ENCODE measurements around the gene KCTD3.

KCTD3 gene

GRCh38 chr1:215555531-215555930 lies 11.6 kb upstream of the KCTD3 start:
- H2BK5ac ChIP-seq (ENCODE audit: low read depth, low read length, poor library complexity, severe bottlenecking): no peak overlapping the region
- H2AK5ac ChIP-seq (ENCODE audit: low read length, severe bottlenecking): no peak overlapping the region
- H2AFZ ChIP-seq (ENCODE audit: low read depth, low read length): no peak overlapping the region
- no peak overlapping the region for H3K18ac ChIP-seq (ENCODE audit: low read depth in 1 of 2, low read length in 2 of 2)
- no peak overlapping the region for H3K4ac ChIP-seq (ENCODE audit: low read depth in 1 of 2, low read length in 2 of 2)
- no peaks in the 10 kb centered on the region for H3K79me1 ChIP-seq (replicated peaks; ENCODE audit: low read length, poor library complexity, severe bottlenecking)
- no peak overlapping the region for H3K23ac ChIP-seq (ENCODE audit: low read length in 2 of 2)
- no peak overlapping the region for H2BK15ac ChIP-seq (ENCODE audit: low read depth, poor library complexity, severe bottlenecking)
- no peak overlapping the region for H2BK12ac ChIP-seq (ENCODE audit: low read length in 2 of 2)
- DNase-seq: no peak
- peaks cover 2% of the 10 kb centered on the region for H3K4me1 ChIP-seq (ENCODE audit: control insufficient read depth, insufficient read depth, low read depth, low read length)
- peaks cover 16% of the 10 kb centered on the region for H3K9me3 ChIP-seq (ENCODE audit: control insufficient read depth, low read length)
- H4K8ac ChIP-seq (ENCODE audit: low read length): no peak overlapping the region
- H3K9ac ChIP-seq (ENCODE audit: low read length): no peak overlapping the region
- H3K4me2 ChIP-seq (ENCODE audit: low read length, poor library complexity, severe bottlenecking): no peak overlapping the region
- no peak overlapping the region for H3K4me3 ChIP-seq (ENCODE audit: insufficient read depth in 1 of 2, low read depth in 1 of 2, low read length in 2 of 2)
- H2BK120ac ChIP-seq (ENCODE audit: low read depth, low read length): no peak overlapping the region
- no peak overlapping the region for H3K27ac ChIP-seq (ENCODE audit: low read length, poor library complexity, severe bottlenecking)
- H3K14ac ChIP-seq (ENCODE audit: low read length in 2 of 2): no peak overlapping the region
- H3K36me3 ChIP-seq (ENCODE audit: control insufficient read depth in 1 of 2, insufficient read depth in 2 of 2, low read depth in 1 of 2, low read length in 2 of 2): no peaks in the 10 kb centered on the region
- H3K27me3 ChIP-seq (ENCODE audit: control insufficient read depth in 1 of 2, insufficient read depth in 1 of 2, low read length in 2 of 2): no peaks in the 10 kb centered on the region
- H4K91ac ChIP-seq (ENCODE audit: low read length): no peak overlapping the region
- 75% methylated on average over 1 of the region's 1 CpG for WGBS

- Histone ChIP-seq H3K27ac (ENCODE audit: low read length, poor library complexity, severe bottlenecking) (no peak overlapping the region), H2BK120ac (ENCODE audit: low read depth, low read length) (no peak overlapping the region), H2AFZ (ENCODE audit: low read depth, low read length) (no peak overlapping the region), H2BK5ac (ENCODE audit: low read depth, low read length, poor library complexity, severe bottlenecking) (no peak overlapping the region), H2BK12ac (ENCODE audit: low read length in 2 of 2) (no peak overlapping the region), H2BK15ac (ENCODE audit: low read depth, poor library complexity, severe bottlenecking) (no peak overlapping the region), H3K18ac (ENCODE audit: low read depth in 1 of 2, low read length in 2 of 2) (no peak overlapping the region), H3K4me3 (ENCODE audit: insufficient read depth in 1 of 2, low read depth in 1 of 2, low read length in 2 of 2) (no peak overlapping the region), H2AK5ac (ENCODE audit: low read length, severe bottlenecking) (no peak overlapping the region), H3K9me3 (ENCODE audit: control insufficient read depth, low read length) (peaks cover 16% of the 10 kb centered on the region), H3K14ac (ENCODE audit: low read length in 2 of 2) (no peak overlapping the region), H4K91ac (ENCODE audit: low read length) (no peak overlapping the region), H3K9ac (ENCODE audit: low read length) (no peak overlapping the region), H3K27me3 (ENCODE audit: control insufficient read depth in 1 of 2, insufficient read depth in 1 of 2, low read length in 2 of 2) (no peaks in the 10 kb centered on the region), H3K4me2 (ENCODE audit: low read length, poor library complexity, severe bottlenecking) (no peak overlapping the region), H3K36me3 (ENCODE audit: control insufficient read depth in 1 of 2, insufficient read depth in 2 of 2, low read depth in 1 of 2, low read length in 2 of 2) (no peaks in the 10 kb centered on the region), H3K79me1 (replicated peaks; ENCODE audit: low read length, poor library complexity, severe bottlenecking) (no peaks in the 10 kb centered on the region), H4K8ac (ENCODE audit: low read length) (no peak overlapping the region), H3K4me1 (ENCODE audit: control insufficient read depth, insufficient read depth, low read depth, low read length) (peaks cover 2% of the 10 kb centered on the region), H3K4ac (ENCODE audit: low read depth in 1 of 2, low read length in 2 of 2) (no peak overlapping the region), H3K23ac (ENCODE audit: low read length in 2 of 2) (no peak overlapping the region)
- DNase-seq: no peak
- 83% methylated on average over 2 of the region's 2 CpGs for WGBS
Observed at GRCh38 chr1:215556996-215557395, 10.1 kb upstream of the KCTD3 start.

GRCh38 chr1:215557504-215557903 lies 9.6 kb upstream of the KCTD3 start:
- Histone ChIP-seq H3K14ac (ENCODE audit: low read length in 2 of 2) (no peak overlapping the region), H2BK12ac (ENCODE audit: low read length in 2 of 2) (no peak overlapping the region), H2AK5ac (ENCODE audit: low read length, severe bottlenecking) (no peak overlapping the region), H3K36me3 (ENCODE audit: control insufficient read depth in 1 of 2, insufficient read depth in 2 of 2, low read depth in 1 of 2, low read length in 2 of 2) (no peaks in the 10 kb centered on the region), H4K91ac (ENCODE audit: low read length) (no peak overlapping the region), H2AFZ (ENCODE audit: low read depth, low read length) (no peak overlapping the region), H4K8ac (ENCODE audit: low read length) (no peak overlapping the region), H3K9ac (ENCODE audit: low read length) (no peak overlapping the region), H2BK15ac (ENCODE audit: low read depth, poor library complexity, severe bottlenecking) (no peak overlapping the region), H3K27me3 (ENCODE audit: control insufficient read depth in 1 of 2, insufficient read depth in 1 of 2, low read length in 2 of 2) (no peaks in the 10 kb centered on the region), H3K4me1 (ENCODE audit: control insufficient read depth, insufficient read depth, low read depth, low read length) (peaks cover 2% of the 10 kb centered on the region), H3K23ac (ENCODE audit: low read length in 2 of 2) (no peak overlapping the region), H3K4ac (ENCODE audit: low read depth in 1 of 2, low read length in 2 of 2) (no peak overlapping the region), H2BK120ac (ENCODE audit: low read depth, low read length) (no peak overlapping the region), H3K4me3 (ENCODE audit: insufficient read depth in 1 of 2, low read depth in 1 of 2, low read length in 2 of 2) (no peak overlapping the region), H3K27ac (ENCODE audit: low read length, poor library complexity, severe bottlenecking) (no peak overlapping the region), H3K9me3 (ENCODE audit: control insufficient read depth, low read length) (peaks cover 16% of the 10 kb centered on the region), H3K18ac (ENCODE audit: low read depth in 1 of 2, low read length in 2 of 2) (no peak overlapping the region), H2BK5ac (ENCODE audit: low read depth, low read length, poor library complexity, severe bottlenecking) (no peak overlapping the region), H3K4me2 (ENCODE audit: low read length, poor library complexity, severe bottlenecking) (no peak overlapping the region), H3K79me1 (replicated peaks; ENCODE audit: low read length, poor library complexity, severe bottlenecking) (no peaks in the 10 kb centered on the region)
- no peak for DNase-seq
- WGBS: 100% methylated on average over 1 of the region's 1 CpG

- no peak overlapping the region for H4K91ac ChIP-seq (ENCODE audit: low read length)
- no peak overlapping the region for H3K23ac ChIP-seq (ENCODE audit: low read length in 2 of 2)
- peaks cover 2% of the 10 kb centered on the region for H3K4me1 ChIP-seq (ENCODE audit: control insufficient read depth, insufficient read depth, low read depth, low read length)
- no peaks in the 10 kb centered on the region for H3K27me3 ChIP-seq (ENCODE audit: control insufficient read depth in 1 of 2, insufficient read depth in 1 of 2, low read length in 2 of 2)
- no peak for DNase-seq
- H3K4me3 ChIP-seq (ENCODE audit: insufficient read depth in 1 of 2, low read depth in 1 of 2, low read length in 2 of 2): no peak overlapping the region
- H3K36me3 ChIP-seq (ENCODE audit: control insufficient read depth in 1 of 2, insufficient read depth in 2 of 2, low read depth in 1 of 2, low read length in 2 of 2): no peaks in the 10 kb centered on the region
- no peak overlapping the region for H3K18ac ChIP-seq (ENCODE audit: low read depth in 1 of 2, low read length in 2 of 2)
- H2BK120ac ChIP-seq (ENCODE audit: low read depth, low read length): no peak overlapping the region
- H3K79me1 ChIP-seq (replicated peaks; ENCODE audit: low read length, poor library complexity, severe bottlenecking): no peaks in the 10 kb centered on the region
- whole genome bisulfite sequencing: 84% methylated on average over 3 of the region's 4 CpGs
- no peak overlapping the region for H3K9ac ChIP-seq (ENCODE audit: low read length)
- H3K4me2 ChIP-seq (ENCODE audit: low read length, poor library complexity, severe bottlenecking): no peak overlapping the region
- no peak overlapping the region for H3K27ac ChIP-seq (ENCODE audit: low read length, poor library complexity, severe bottlenecking)
- no peak overlapping the region for H2AFZ ChIP-seq (ENCODE audit: low read depth, low read length)
- no peak overlapping the region for H3K4ac ChIP-seq (ENCODE audit: low read depth in 1 of 2, low read length in 2 of 2)
- H4K8ac ChIP-seq (ENCODE audit: low read length): no peak overlapping the region
- no peak overlapping the region for H2BK15ac ChIP-seq (ENCODE audit: low read depth, poor library complexity, severe bottlenecking)
- peaks cover 16% of the 10 kb centered on the region for H3K9me3 ChIP-seq (ENCODE audit: control insufficient read depth, low read length)
- no peak overlapping the region for H2BK5ac ChIP-seq (ENCODE audit: low read depth, low read length, poor library complexity, severe bottlenecking)
- no peak overlapping the region for H2AK5ac ChIP-seq (ENCODE audit: low read length, severe bottlenecking)
- no peak overlapping the region for H2BK12ac ChIP-seq (ENCODE audit: low read length in 2 of 2)
- no peak overlapping the region for H3K14ac ChIP-seq (ENCODE audit: low read length in 2 of 2)
Observed at GRCh38 chr1:215557992-215558626, 9.0 kb upstream of the KCTD3 start.

All from mesenchymal stem cell (in vitro differentiated cells and primary cell).